Activated CD4-positive, alpha-beta T cell treated with anti-CD3 and anti-CD28 coated beads, Interleukin-2, amount 50 U/mL, for 16 hours (primary cell): ENCODE results near the gene SDK1.

Experiments
- DNase-seq: peaks from one replicate; pipeline ENCODE4 v3.0.0-alpha.2; 2020

Gene SDK1

DNA sequence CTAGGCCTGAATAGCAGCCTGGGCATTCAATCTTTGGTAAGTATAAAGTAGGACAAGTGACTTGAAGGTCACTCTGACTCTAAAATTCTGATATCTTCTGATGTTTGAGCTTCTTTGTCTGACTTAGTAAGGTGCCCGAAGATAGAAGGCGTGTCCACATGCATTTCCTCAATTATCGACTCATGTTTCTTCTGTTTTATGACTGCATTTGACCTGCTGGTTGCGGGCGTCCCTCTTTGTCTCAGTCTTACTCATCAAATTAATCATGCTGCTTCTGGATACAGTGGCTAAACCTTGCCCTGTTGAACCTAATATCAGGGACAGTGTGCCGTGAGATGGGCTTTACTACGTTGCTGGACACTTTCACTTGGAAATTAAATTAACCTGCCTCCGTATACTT lies 534.1 kb downstream of the SDK1 start:
- DNase-seq, result no peak

DNA sequence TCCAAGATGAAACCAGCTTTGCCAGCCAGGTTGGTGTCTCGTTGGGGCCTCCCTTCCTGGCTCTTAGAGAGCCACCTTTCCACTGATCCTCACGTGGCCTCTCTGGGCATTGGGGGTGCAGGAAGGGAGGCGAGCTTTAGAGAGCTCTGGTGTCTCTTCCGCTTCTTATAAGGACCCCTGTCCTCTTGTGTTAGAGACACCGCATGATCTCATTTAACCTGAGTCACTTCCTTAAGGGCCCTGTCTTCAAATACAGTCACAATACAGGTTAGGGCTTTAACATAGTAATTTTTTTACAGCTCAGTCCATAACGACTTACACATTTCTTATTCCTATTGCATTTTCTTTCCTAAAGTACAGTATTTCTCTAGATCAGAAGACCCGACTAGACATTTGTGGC lies 535.8 kb downstream of the SDK1 start:
- no peak for DNase-seq

DNA sequence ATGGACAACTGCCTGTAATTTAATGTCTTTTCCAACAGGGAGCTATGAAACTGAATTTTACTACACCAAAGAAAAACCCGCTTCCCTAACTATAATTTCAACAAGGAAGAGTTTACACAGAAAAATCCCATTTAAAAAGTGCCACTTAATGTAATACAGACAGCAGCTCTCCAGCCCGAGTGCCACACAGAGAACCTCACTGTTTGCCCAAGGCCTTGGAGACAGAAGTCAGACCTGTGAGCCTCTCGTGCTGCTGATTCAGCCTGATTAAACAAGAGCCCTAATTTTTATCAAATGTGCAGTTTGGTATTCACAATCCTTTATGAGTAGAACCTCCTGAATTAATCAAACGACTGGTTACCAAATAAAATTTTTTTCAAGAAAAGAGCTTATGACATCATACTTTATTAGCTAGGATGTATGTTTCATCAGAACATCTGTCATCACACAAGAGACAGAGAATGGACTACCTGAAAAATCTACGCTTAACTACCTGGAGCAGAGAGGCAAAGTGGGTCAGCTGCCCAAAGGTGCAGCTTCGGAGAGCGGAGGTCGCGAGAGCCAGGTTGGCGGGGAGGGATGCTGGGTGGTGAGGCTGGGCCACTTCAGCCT lies 543.6 kb downstream of the SDK1 start:
- DNase-seq, result no peak

DNA sequence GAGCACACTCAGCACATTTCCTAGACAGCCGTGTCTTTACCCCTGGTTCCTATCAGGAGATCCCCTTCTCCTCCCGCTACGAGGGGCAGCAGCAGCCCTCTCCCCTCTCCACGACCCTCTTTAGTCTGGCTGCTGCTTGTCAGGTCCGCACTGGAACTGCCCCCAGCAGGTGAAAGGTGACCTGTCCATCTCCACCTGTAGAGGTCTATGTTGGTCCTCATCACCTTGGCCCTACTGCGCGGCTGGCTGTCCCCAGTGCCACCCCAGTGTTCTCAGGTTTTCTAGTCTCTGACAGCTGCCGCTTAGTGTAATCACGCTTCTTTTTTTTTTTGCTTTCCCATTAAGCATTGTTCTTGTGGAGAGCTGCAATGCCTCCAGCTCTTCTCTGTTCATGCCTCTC lies 545.7 kb downstream of the SDK1 start:
- DNase-seq, result no peak

DNA sequence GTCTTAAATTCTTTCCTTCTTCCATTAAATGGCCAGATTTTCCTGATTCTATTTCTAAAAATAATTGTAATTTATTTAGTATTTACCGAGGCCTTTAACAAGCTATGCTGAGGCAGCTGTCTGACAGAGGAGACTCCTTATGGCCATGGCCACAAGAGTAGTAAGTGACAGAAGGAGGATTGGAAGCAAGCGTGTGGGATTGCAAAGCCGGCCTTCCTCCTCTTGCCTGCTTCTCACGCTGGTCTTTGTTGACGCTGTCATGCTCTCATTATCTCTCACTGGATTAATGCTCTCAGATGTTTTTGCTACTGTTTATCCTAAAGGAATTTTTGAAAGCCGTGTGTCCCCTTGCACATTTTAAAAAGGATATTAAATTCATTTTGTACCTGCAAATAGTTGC lies 546.3 kb downstream of the SDK1 start:
- no peak for DNase-seq

DNA sequence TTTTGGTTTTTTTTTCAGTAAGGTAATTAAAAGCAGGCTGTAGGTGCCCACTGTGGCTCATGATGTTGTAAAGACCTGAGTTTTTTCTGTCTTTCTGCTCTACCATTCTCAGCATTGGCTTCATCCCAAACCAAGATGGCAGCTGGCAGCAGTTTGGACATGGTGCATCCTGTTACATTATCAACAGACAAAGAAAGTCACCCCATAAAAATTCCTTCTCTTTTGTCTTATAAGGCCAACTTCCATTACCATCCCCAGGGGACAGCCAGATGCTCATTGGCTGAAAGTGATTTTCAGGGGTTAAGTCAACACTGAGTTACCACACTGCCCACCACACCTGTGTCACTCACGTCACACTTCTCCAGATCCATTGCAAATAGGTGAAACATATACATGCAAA lies 558.4 kb downstream of the SDK1 start:
- no peak for DNase-seq

DNA sequence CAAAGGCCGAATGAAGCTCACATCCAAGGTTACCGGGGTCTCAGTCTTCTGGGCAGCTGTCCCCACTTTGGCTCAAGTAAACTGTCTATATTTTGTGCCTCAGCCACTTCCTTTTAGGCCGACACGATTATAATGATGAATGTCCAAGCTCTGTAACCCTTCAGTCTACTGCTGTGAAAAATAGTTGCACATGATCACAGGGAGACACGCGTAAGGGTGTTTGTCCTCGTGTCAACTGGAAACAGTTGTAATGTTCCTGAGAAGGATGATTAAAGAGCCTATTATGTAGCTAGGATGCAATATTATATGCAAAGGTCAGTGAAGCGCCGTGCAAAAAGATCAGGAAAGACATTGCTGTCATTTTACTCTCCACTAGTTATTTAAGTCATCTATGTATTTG lies 559.9 kb downstream of the SDK1 start:
- no peak for DNase-seq

DNA sequence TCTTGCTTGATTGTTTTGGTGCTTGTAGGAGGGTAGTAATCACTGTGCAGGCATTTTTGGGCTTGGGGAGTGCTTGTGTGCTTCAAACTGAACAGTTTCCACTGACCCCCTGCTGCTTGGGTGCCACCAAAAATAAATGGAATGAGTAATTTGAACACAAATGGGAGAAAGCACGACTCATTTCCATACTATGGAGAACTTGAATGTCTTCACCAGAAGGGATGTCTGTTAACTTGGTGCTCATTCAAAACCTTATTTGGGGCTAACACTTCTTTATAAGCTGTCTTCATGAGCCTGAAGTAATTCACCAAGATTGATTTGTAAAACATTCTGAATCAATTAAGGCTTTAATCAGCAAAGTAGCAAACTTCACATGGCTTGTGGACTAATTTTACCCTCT lies 560.3 kb downstream of the SDK1 start:
- DNase-seq, result no peak

DNA sequence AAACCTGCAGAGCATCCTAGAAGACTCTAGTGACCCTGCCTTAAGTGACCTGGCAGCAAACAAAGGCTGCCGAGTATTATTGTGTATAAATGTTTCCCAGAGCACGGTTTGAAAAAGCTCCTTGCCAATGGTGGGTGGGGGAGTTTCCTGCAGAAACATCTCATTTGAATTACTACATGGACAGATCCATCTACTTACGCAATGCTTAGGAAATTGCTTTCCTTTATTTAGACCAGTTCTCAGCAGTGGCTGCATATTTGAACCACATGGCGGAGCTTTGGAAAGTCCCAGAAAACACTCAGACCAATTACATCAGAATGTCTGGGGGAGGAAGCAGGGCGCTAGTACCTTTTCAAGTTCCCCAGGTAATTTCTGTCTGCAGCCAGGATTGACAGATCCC lies 560.9 kb downstream of the SDK1 start:
- DNase-seq, result no peak

DNA sequence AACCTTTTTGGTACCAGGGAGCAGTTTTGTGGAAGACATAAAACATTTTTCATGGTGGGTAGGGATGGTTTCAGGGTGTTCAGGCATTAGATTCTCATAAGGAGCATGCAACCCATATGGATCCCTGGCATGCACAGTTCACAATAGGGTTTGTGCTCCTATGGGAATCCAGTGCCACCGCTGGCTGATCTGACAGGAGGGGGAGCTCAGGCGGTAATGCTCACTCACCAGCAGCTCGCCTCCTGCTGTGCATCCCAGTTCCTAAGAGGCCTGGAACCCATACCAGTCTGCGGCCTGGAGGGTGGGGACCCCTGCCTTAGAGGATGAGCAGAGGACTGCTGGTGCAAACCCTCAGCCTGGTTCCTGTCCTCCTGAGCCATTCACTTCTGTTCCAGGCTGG lies 561.7 kb downstream of the SDK1 start:
- DNase-seq, result no peak

DNA sequence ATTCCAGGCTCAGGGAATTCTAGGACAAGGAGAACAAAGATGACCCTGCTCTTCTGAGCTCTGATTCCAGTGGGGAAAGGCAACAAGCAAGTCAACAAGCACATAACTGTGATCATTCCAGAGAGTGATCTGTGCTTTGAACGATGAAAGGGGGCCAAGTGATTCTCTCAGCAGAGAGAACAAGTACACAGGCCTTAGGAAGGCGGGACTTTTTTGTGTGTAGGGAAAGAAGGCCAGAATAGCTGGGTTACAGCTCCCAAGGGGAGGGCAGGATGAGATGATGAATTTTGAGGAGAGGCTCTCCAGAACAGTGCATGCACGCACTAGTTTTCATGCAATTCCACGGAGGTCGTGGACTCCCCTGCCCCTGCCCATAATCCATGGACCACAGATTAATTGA lies 565.2 kb downstream of the SDK1 start:
- DNase-seq, result no peak

DNA sequence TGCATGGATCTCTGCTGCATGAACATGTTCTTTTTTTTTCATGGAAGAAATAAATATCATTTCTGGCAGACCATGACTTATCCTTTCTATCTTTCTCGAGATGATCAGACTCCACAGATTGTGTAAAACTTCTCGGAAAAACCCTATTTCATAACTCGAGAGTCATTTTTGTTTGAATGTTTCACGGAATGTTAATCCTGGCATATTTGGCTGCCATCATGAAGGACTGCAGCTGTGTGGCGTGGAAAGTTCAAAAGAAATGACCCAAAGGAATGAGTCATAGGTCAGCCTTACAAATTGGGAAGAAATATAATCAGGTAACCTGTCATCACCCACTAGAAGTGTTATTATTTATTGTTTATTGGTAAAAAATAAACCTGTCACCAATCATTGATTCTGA lies 566.8 kb downstream of the SDK1 start:
- no peak for DNase-seq

DNA sequence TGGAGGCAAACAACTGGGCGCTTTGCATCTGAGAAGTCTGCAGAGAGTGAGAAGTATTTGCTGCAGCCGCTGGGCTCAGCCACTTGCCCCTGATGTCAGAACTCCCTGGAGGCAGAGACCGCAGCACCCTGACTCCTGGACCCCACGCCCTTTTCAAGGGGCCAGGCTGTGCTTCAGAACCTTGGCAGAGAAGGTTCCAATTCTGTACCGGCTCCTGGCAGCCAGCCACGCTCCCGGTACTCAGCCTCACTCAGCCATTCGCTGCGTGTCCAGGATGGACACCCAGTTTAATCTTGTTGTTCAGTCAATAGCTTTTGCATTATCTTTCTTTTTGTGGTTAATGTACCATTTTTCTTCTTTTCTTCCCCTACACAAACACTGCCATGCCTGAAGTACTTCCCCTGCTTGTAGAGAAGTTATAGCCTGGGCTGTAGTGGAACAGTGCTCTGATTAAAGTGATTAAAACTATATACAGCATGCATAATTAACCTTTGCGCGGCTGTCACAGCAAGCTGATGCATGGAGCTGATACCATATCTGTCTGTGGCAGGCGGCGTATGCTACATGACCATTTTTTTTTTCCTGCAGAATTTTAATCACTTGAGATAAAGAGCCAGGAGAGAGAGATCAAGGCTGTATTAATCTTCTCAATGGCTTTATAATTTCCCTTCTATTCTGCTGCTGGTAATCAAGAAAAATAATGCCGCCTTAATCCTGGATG lies 578.5 kb downstream of the SDK1 start:
- DNase-seq, result no peak

DNA sequence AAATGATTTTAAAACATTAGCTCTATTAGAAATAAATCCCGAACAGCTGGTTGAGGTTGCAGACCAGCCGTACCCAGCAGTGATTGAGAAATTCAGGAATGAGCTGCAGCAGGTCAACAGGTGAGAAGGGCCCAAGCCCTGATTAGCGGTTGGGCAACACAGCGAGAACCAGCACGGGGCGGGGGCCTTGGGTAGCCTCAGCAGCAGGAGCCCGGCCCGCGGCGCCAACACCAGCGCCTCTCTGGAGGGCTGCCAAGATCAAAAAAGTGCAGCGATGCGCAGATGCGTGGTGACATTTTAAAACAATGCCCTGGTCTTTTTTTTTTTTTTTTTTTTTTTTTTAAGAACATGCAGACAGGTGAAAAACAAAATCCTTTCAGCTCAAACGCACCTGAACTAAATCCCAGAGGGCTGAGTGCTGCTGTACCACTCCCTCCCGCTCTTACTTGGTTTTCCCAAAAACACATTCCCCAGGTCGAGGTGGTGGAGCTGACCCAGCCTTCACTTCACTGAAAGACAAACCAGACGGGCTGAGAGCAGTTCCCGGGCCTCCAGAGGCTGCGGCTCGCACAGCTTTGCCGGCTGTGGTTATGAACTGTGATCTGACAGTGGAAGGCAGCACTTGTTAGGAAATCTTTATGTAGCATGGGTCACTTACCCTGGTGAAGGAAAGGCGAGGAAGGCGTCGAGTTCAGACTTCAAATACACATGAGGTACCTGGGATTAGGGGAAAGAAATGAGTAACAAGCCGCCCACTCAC lies 579.4 kb downstream of the SDK1 start:
- no peak for DNase-seq

DNA sequence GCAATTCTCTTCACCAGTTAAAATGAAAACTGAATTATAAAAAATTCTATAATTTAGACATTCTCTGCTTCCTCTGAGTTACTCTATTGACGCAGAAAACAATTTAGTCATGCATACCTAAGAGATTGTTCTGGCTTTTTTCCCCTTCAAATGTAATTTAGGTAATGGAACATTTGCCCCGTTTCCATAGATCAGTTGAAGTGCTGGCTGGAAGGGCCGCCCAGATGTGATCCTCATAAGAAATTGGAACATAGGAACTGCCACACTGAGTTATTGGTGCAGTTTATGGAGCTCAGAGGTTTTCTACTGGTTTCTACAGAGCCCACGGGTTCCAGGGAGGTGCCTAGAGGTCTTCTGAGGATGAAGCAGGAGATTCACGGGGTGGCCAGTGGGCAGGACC lies 581.7 kb downstream of the SDK1 start:
- no peak for DNase-seq

DNA sequence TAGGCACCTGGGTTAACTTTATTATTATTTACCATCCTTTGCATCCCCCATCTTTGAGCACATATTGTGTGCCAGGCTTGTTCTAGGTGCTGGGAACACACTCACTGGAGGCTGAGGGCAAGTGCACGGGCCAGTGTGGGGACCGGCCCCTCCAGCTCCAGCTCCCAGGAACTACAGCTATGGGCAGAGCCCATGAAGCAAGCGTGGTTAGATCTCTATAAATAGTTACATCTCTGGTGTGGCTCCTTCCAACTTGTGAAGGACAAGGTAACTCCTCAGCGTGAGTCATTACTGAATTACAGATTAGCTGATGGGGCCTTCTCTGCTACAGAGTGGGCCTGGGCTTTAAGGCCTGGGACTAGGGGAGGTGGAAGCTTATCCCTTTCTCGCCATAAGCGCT lies 583.5 kb downstream of the SDK1 start:
- DNase-seq, result no peak

DNA sequence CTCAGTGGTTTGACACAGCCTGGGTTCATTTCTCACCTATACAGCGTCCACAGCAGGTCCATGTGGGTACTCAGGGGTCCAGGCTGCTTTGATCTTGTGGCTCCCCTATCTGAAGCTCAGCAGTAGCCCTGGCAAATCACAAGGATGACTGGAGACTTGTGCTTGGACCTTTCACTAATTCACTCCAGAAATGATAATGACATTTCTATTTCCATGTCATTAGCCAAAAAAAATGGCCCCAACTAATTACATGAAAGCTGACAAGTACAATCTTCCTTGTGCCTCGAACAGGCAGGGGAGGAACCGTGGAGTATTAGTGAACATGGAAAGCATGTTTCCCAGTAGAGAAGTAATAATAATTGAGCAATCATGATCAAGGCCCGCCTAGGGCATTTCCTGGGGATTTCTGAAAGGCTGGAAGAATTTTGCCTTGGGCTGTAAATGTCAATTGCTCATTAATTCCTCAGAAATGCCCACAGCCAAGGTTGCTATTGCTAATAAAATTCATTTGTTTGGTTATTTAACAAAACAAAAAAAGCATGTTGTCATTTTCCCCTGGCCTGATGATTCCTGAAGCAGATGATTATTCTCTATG lies 586.1 kb downstream of the SDK1 start:
- no peak for DNase-seq

DNA sequence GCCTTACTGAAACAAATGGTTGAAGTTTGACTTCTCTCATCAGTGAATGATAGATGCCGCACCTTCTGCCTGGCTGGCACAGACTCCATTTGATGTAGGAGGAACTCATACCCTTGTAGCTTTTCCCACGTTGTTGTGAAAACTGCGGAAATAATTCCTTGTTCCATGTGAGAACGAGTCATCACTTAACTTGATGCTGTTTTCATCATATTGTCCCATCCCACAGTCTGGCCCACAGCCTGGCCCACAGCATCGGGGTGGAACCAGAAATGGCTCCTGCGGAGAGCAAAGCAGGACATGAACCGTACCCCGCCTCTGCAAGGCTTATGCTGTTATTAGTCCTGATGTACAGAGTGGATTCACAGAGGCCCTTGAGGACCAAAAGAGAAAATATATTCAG lies 587.0 kb downstream of the SDK1 start:
- DNase-seq, result no peak

DNA sequence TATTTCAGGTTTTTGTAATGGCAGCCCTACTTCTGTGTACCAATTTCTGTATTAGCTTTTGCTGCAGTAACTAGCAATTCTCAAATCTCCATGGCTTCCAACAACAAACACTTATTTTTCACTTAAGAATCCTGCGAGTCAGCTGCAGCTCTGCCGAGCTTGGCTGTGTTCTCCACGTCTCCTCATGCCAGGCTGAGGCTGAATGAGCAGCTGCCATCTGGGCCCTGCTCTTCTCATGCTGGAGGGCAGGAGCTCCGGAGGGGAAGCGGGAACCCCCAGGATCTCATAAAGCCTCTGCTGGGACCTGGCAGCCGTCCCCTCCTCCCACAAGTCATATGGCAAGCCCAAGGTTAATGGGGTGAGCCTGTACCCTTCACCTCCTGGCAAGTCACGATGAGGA lies 591.1 kb downstream of the SDK1 start:
- DNase-seq, result no peak

DNA sequence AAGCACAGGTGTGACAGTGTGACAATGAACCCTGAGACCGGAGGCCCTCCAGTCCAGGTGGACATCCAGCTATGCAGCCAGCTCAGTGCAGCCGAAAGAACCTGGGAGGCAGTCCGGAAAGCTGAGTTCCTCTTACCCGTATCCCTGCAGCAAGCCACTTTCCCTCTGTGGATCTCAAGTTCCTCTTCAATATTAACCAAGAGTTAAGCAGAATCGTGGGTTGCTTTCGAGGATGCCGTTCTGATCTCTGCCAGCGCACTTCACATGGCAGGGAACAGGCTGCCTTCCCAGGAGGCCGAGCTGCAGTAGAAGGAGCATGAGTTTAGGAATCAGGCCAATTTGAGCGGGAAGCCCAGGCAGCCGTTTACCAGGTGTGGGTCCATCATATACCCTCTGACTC lies 591.6 kb downstream of the SDK1 start:
- no peak for DNase-seq

DNA sequence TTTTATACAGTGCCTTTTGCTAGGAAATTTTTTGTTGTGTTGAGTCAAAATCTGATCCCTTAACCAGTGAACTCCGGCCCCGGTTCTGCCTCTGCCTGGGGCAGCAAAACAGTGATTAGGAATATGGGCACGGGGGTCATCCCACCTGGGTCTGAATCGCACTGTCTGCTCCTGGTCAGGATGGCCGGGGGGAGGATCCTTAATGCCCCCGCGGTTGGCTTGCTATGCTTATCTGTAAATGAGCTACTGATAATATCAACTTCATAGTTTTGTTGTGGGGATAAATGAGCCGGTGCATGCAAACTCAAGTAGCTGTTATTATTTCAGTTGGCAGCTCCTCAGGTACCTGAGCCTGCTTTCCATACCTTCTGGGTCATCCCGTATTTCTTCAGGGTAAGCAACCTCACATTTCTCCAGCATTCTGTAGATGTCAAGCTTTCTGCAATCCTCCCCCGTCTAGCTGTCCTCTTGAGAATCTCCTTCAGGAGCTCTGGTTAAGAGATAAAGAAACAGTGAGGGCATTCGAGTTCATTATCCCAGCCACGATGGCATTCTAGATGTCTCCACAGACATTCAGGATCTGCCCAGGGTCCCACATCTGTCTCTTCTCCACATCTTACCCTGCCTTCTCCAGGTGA lies 592.2 kb downstream of the SDK1 start:
- no peak for DNase-seq

DNA sequence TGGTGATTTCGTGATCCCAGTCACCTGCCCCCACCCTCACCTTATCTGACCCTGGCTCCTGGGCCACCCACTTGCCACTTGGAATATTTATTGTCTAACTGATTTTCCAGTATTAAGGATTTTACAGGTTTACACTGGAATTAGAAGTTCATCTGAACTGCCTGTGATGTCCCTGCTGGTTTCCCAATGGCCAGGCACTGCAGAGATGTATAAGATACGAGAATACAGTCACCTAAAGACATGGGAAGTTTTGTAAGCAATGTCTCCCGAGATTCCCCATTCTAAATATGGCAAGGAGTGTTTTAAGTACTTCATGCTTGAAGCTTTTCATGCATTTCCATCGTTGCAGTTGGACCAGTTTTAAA lies 592.7 kb downstream of the SDK1 start:
- DNase-seq, result no peak

DNA sequence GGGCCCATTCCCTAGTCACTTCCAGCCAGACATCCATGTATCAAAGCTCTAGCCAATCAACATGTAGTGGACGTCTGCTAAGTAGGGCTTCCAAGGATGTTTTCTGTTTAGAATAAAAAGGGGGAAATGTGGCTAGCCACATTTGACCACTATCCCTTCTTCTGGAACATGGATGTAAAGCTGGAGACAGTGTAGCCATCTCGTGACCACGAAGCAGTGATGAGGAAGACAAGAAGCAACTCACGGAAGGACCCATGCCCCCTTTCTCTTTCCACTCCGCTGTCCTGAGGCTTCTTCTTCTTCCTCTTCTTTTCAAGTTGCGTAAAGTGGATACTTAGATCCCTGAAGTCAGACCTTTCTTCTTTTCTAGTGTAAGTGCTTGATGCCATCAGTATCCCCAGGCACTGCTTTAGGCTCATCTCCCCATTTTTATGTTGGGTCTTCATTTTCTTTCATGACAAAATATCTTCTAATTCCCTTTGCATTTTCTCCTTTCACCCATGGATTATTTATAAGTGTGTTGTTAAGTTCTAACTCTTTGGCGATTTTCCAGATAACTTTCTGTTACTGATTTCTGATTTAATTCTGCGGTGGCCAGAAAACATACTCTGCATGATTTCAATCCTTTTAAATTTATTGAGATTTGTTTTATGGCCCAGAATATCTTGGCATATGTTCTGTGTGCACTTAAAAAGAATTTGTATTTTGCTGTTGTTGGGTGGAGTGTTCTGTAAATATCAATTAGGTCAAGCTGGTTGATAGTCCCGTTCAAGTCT lies 594.5 kb downstream of the SDK1 start:
- DNase-seq, result no peak
